ENCODE data around the gene OLIG3. TPM values are rescaled to one million over a fixed set of nuclear protein-coding genes. Genes with fewer than 3 reads are reported as not detected.

OLIG3 gene
- total RNA-seq, 1 donor: not detected

GRCh38 chr6:137496909-137497720 lies 2.9 kb upstream of the OLIG3 start:
- no peak for DNase-seq (ENCODE audit: low read depth in 2 of 3, low spot score in 2 of 3)

- peak in 1 of 3 donors; percentile 12 for DNase-seq (ENCODE audit: low read depth in 2 of 3, low spot score in 2 of 3)
Observed at GRCh38 chr6:137496368-137496767, 2.2 kb upstream of the OLIG3 start.

GRCh38 chr6:137495703-137496336 lies 1.6 kb upstream of the OLIG3 start:
- peak in 2 of 3 donors; percentile 24 to 44 for DNase-seq (ENCODE audit: low read depth in 2 of 3, low spot score in 2 of 3)

- peak in 2 of 3 donors; percentile 23 to 40 for DNase-seq (ENCODE audit: low read depth in 2 of 3, low spot score in 2 of 3)
Observed at GRCh38 chr6:137494988-137495702, 951 bp upstream of the OLIG3 start.

- DNase-seq (ENCODE audit: low read depth in 2 of 3, low spot score in 2 of 3): peak in 1 of 3 donors; percentile 17
Observed at GRCh38 chr6:137493218-137494038, 766 bp downstream of the OLIG3 start.

GRCh38 chr6:137492289-137493217 lies 1.6 kb downstream of the OLIG3 start:
- peak in 2 of 3 donors; percentile 13 to 18 for DNase-seq (ENCODE audit: low read depth in 2 of 3, low spot score in 2 of 3)

GRCh38 chr6:137491478-137491877 lies 2.7 kb downstream of the OLIG3 start:
- DNase-seq (ENCODE audit: low read depth in 2 of 3, low spot score in 2 of 3): no peak

GRCh38 chr6:137490961-137491360 lies 3.2 kb downstream of the OLIG3 start:
- DNase-seq (ENCODE audit: low read depth in 2 of 3, low spot score in 2 of 3): no peak

GRCh38 chr6:137490006-137490905 lies 3.9 kb downstream of the OLIG3 start:
- DNase-seq (ENCODE audit: low read depth in 2 of 3, low spot score in 2 of 3): peak in 1 of 3 donors; percentile 4

GRCh38 chr6:137489046-137490005 lies 4.9 kb downstream of the OLIG3 start:
- DNase-seq (ENCODE audit: low read depth in 2 of 3, low spot score in 2 of 3): peak in 2 of 3 donors; percentile 14 to 35

- DNase-seq (ENCODE audit: low read depth in 2 of 3, low spot score in 2 of 3): peak in 2 of 3 donors; percentile 17 to 38
Observed at GRCh38 chr6:137488150-137489045, 5.8 kb downstream of the OLIG3 start.

- DNase-seq (ENCODE audit: low read depth in 2 of 3, low spot score in 2 of 3): peak in 1 of 3 donors; percentile 2
Observed at GRCh38 chr6:137487869-137488149, 6.4 kb downstream of the OLIG3 start.

- peak in 1 of 3 donors; percentile 21 for DNase-seq (ENCODE audit: low read depth in 2 of 3, low spot score in 2 of 3)
Observed at GRCh38 chr6:137487181-137487868, 6.9 kb downstream of the OLIG3 start.

GRCh38 chr6:137486416-137486815 lies 7.8 kb downstream of the OLIG3 start:
- DNase-seq (ENCODE audit: low read depth in 2 of 3, low spot score in 2 of 3): no peak

GRCh38 chr6:137480431-137480830 lies 13.8 kb downstream of the OLIG3 start:
- DNase-seq (ENCODE audit: low read depth in 2 of 3, low spot score in 2 of 3): no peak

GRCh38 chr6:137475103-137475502 lies 19.1 kb downstream of the OLIG3 start:
- no peak for DNase-seq (ENCODE audit: low read depth in 2 of 3, low spot score in 2 of 3)

All from hematopoietic multipotent progenitor cell (in vitro differentiated cells).